GM12801 (cell line): ENCODE measurements around the gene CRHR1.

Experiments
- CTCF ChIP-seq: IDR thresholded peaks from one replicate; pipeline ENCODE4 v1.5.1; 2011; ENCODE audit warnings: control low read depth; ENCODE audit not compliant: insufficient read length; ENCODE audit errors: extremely low read depth

CRHR1 gene

GRCh38 chr17:45818699-45819098, 34.6 kb downstream of the CRHR1 start:
- TF ChIP-seq CTCF, result no peak

- no peak for TF ChIP-seq CTCF
Observed at GRCh38 chr17:45819632-45820031, 35.5 kb downstream of the CRHR1 start.

GRCh38 chr17:45820052-45820780, 36.1 kb downstream of the CRHR1 start:
- TF ChIP-seq CTCF, result no peak

GRCh38 chr17:45821147-45821546, 37.0 kb downstream of the CRHR1 start:
- no peak for TF ChIP-seq CTCF

GRCh38 chr17:45823598-45823997, 39.5 kb downstream of the CRHR1 start:
- TF ChIP-seq CTCF, result no peak

- TF ChIP-seq CTCF, result no peak
Observed at GRCh38 chr17:45824475-45824874, 40.4 kb downstream of the CRHR1 start.

- TF ChIP-seq CTCF, result no peak
Observed at GRCh38 chr17:45824901-45825492, 40.9 kb downstream of the CRHR1 start.
